ENCODE data around the gene CCNI. TPM values are rescaled to one million over a fixed set of nuclear protein-coding genes. Genes with fewer than 3 reads are reported as not detected.
A peak's percentile ranks its signal among the peaks of the same experiment; 100 is the strongest.
"Not testable (repeated sequence)": the region's sequence is repeated elsewhere in the genome, so short reads cannot be mapped to it uniquely, and the experiment has no call there.

Gene CCNI
- total RNA-seq, 3 donors from 2014 or later, result 108 to 123 (median 114) TPM

DNA sequence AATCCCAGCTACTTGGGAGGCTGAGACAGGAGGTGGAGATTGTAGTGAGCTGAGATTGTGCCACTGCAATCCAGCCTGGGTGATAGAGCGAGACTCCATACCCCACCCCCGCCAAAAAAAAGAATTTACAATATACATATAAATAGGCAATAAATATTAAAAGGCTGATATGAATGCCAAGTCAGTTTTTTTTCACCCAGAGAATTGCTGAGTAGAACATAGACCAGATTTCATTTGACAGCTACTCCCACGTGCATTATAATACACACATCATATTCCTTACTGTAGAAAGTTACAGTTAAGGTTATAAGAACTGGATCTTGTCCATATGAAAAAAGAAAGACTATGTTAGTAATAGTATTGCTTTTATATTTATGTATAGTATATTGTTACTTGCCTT, 18.7 kb upstream of the CCNI start:
- H3K4me1 Mint-ChIP-seq (ENCODE audit: low read depth), result peaks cover 10% of the 10 kb centered on the region
- H3K27me3 Mint-ChIP-seq (ENCODE audit: low read depth), result no peaks in the 10 kb centered on the region
- no peak overlapping the region for H3K4me3 Mint-ChIP-seq
- ATAC-seq, result no peak
- no peaks in the 10 kb centered on the region for H3K9me3 Mint-ChIP-seq
- DNase-seq, result no peak
- H3K36me3 Mint-ChIP-seq (ENCODE audit: insufficient read depth), result no peaks in the 10 kb centered on the region

DNA sequence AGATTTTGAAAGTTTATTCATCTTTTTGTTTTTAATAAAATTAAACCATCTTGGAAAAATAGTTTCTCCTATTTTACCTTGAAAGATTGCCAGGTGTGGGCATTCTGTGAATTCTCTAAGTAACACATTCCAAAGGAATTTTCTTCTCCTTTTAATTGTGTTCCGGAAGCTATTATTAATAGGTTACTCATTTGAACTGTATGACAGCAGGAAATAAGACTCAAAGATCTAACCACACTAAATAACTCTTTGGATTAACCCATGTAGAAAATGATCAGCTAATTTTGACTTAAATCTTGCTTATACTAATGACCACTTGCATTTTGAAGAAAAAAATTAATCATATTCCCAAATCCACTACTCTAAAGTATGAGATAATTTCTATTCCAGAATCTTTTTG, 17.6 kb upstream of the CCNI start:
- Mint-ChIP-seq H3K27me3 (ENCODE audit: low read depth) (no peaks in the 10 kb centered on the region), H3K36me3 (ENCODE audit: insufficient read depth) (no peaks in the 10 kb centered on the region), H3K4me3 (no peak overlapping the region), H3K4me1 (ENCODE audit: low read depth) (peaks cover 10% of the 10 kb centered on the region), H3K9me3 (no peaks in the 10 kb centered on the region)
- no peak for ATAC-seq
- DNase-seq, result no peak

- ATAC-seq (no peak), DNase-seq (no peak)
- peaks cover 10% of the 10 kb centered on the region for H3K4me1 Mint-ChIP-seq (ENCODE audit: low read depth)
- H3K9me3 Mint-ChIP-seq, result no peaks in the 10 kb centered on the region
- no peak overlapping the region for H3K4me3 Mint-ChIP-seq
- no peaks in the 10 kb centered on the region for H3K36me3 Mint-ChIP-seq (ENCODE audit: insufficient read depth)
- no peaks in the 10 kb centered on the region for H3K27me3 Mint-ChIP-seq (ENCODE audit: low read depth)
Observed at GRCh38 chr4:77092975-77093374, 17.2 kb upstream of the CCNI start.

GRCh38 chr4:77089866-77090265, 14.1 kb upstream of the CCNI start:
- Mint-ChIP-seq H3K27me3 (ENCODE audit: low read depth) (no peaks in the 10 kb centered on the region), H3K9me3 (no peaks in the 10 kb centered on the region), H3K4me3 (no peak overlapping the region), H3K36me3 (ENCODE audit: insufficient read depth) (no peaks in the 10 kb centered on the region), H3K4me1 (ENCODE audit: low read depth) (peaks cover 5% of the 10 kb centered on the region)
- ATAC-seq (no peak), DNase-seq (no peak)

- not testable (repeated sequence) for H3K36me3 Mint-ChIP-seq (ENCODE audit: insufficient read depth); DNase-seq; H3K27me3 Mint-ChIP-seq (ENCODE audit: low read depth); H3K4me1 Mint-ChIP-seq (ENCODE audit: low read depth); ATAC-seq; H3K9me3 Mint-ChIP-seq; H3K4me3 Mint-ChIP-seq
Observed at GRCh38 chr4:77087027-77087426, 11.2 kb upstream of the CCNI start.

DNA sequence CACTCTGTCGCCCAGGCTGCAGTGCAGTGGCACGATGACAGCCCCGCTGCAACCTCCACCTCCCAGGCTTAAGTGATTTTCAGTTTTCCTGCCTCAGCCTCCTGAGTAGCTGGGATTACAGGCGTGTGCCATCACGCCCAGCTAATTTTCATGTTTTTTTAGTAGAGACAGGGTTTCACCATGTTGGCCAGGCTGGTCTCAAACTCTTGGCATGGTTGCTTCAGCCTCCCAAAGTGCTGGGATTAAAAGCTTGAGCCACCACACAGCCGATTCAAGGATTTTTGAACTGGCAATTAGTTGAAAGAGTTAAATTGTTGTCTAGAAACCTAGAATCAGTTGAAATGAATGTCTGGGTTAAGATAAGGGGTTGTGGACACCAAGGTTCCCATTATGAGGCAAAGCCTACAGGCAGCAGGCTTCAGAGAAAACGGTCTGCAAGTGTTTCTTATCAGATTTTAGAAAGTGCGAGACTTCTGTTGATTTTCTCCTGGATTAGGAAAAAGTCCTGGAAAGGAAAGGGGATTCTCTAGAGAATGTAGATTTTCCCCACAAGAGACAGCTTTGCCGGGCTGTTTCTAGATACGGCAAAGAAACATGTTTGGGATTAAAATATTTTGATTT, 8.3 kb upstream of the CCNI start:
- H3K4me3 Mint-ChIP-seq, result no peak overlapping the region
- ATAC-seq, result no peak
- no peak for DNase-seq
- no peaks in the 10 kb centered on the region for H3K9me3 Mint-ChIP-seq
- peaks cover 12% of the 10 kb centered on the region for H3K4me1 Mint-ChIP-seq (ENCODE audit: low read depth)
- no peaks in the 10 kb centered on the region for H3K27me3 Mint-ChIP-seq (ENCODE audit: low read depth)
- peaks cover 1% of the 10 kb centered on the region for H3K36me3 Mint-ChIP-seq (ENCODE audit: insufficient read depth)

GRCh38 chr4:77082886-77083608, 7.3 kb upstream of the CCNI start:
- Mint-ChIP-seq H3K36me3 (ENCODE audit: insufficient read depth) (peaks cover 1% of the 10 kb centered on the region), H3K27me3 (ENCODE audit: low read depth) (no peaks in the 10 kb centered on the region), H3K4me3 (no peak overlapping the region), H3K9me3 (no peaks in the 10 kb centered on the region), H3K4me1 (ENCODE audit: low read depth) (peaks cover 15% of the 10 kb centered on the region)
- DNase-seq (no peak), ATAC-seq (no peak)

DNA sequence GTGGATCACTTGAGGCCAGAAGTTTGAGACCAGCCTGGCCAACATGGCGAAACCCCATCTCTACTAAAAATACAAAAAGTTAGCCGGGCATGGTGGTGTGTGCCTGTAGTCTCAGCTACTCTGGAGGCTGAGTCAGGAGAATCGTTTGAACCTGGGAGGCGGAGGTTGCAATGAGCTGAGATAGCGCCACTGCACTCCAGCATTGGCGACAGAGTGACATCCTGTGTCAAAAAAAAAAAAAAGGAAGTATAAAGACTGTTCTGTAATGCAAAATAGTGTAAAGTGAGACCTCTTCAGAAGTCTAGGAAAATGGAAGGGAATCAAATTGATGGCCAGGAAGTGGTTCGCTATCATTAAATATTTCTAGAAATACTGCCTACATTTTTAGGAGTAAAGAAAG, 5.0 kb upstream of the CCNI start:
- not testable (repeated sequence) for ATAC-seq; H3K27me3 Mint-ChIP-seq (ENCODE audit: low read depth); H3K4me3 Mint-ChIP-seq; H3K36me3 Mint-ChIP-seq (ENCODE audit: insufficient read depth); H3K9me3 Mint-ChIP-seq
- H3K4me1 Mint-ChIP-seq (ENCODE audit: low read depth), result peaks cover 28% of the 10 kb centered on the region
- DNase-seq, result peak; percentile 9

- ATAC-seq (no peak), DNase-seq (no peak)
- no peaks in the 10 kb centered on the region for H3K27me3 Mint-ChIP-seq (ENCODE audit: low read depth)
- H3K4me1 Mint-ChIP-seq (ENCODE audit: low read depth), result peaks cover 28% of the 10 kb centered on the region
- no peaks in the 10 kb centered on the region for H3K36me3 Mint-ChIP-seq (ENCODE audit: insufficient read depth)
- H3K4me3 Mint-ChIP-seq, result peak overlapping the region; percentile 19
- no peaks in the 10 kb centered on the region for H3K9me3 Mint-ChIP-seq
Observed at GRCh38 chr4:77079281-77079680, 3.5 kb upstream of the CCNI start.

DNA sequence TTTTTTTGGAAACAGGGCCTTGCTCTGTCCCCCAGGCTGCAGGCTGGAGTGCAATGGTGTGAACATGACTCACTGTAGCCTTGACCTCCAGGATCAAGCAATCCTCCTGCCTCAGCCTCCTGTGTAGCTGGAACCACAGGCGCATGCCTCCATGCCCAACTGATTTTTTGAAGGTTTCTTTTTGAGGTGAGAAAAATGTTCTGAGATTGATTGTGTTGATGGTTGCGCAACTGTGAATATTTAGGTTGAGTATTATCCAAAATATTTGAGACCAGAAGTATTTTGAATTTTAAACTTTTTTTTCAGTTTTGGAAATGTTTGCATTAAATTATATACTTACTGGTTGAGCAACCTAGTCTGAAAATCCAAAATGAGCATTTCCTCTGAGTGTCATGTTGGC, 2.6 kb upstream of the CCNI start:
- DNase-seq, result no peak
- no peaks in the 10 kb centered on the region for H3K27me3 Mint-ChIP-seq (ENCODE audit: low read depth)
- no peak overlapping the region for H3K4me3 Mint-ChIP-seq
- no peaks in the 10 kb centered on the region for H3K9me3 Mint-ChIP-seq
- peaks cover 28% of the 10 kb centered on the region for H3K4me1 Mint-ChIP-seq (ENCODE audit: low read depth)
- ATAC-seq, result no peak
- no peaks in the 10 kb centered on the region for H3K36me3 Mint-ChIP-seq (ENCODE audit: insufficient read depth)

- no peaks in the 10 kb centered on the region for H3K9me3 Mint-ChIP-seq
- no peak overlapping the region for H3K4me3 Mint-ChIP-seq
- peaks cover 32% of the 10 kb centered on the region for H3K4me1 Mint-ChIP-seq (ENCODE audit: low read depth)
- H3K27me3 Mint-ChIP-seq (ENCODE audit: low read depth), result no peaks in the 10 kb centered on the region
- DNase-seq (no peak), ATAC-seq (no peak)
- H3K36me3 Mint-ChIP-seq (ENCODE audit: insufficient read depth), result no peaks in the 10 kb centered on the region
Observed at GRCh38 chr4:77076889-77077635, 1.3 kb upstream of the CCNI start.

DNA sequence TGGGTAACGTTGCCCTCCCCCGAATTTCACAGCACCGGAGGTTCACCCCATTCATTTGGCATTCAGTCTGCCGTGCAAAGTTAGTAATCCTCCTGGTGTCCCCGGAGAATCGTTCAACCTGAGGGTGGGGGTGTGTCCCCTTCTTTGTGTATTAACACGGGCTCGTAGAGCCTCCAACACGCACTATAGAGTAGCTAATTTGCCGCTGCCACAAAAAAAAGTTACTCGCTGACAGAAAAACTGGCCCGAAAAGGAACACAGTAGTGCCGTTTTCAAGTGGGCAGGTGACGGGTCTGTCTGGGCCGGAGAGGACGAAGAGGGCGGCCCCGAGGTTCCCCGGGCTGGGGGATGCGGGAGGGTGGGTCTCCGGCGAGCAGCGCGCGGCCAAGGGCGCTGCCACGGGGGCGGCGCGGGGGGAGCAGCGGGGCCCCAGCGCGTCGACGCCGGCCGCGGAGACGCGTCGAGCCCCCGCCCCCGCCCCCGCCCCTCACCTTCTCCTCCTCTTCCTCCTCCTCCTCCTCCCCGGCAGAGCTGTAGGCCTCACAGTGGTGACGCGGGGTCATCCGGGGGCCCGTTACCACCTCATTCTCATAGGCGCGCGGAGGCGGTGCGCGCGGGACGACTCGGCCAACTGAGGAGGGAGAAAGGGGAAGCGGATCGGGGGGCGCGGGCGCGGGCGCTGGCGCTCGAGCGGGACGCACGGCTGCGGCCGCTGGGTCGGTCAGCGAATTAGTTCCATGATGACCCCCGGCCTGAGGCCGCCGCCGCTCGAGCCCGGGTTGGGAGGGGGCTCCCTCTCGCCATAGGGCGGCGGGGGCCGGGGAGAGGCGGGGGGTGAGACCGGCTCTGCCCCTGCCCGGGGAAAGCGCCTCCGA, 571 bp downstream of the CCNI start:
- ATAC-seq, result peak; percentile 65 to 66
- H3K4me3 Mint-ChIP-seq, result no peak overlapping the region

GRCh38 chr4:77074381-77074831, 1.4 kb downstream of the CCNI start:
- Mint-ChIP-seq H3K27me3 (ENCODE audit: low read depth) (no peaks in the 10 kb centered on the region), H3K4me1 (ENCODE audit: low read depth) (peaks cover 46% of the 10 kb centered on the region)
- DNase-seq, result no peak

More for the DNA sequence above, 571 bp downstream of the CCNI start:
- peak; percentile 74 for DNase-seq
- Mint-ChIP-seq H3K36me3 (ENCODE audit: insufficient read depth) (peaks cover 3% of the 10 kb centered on the region), H3K4me1 (ENCODE audit: low read depth) (peaks cover 39% of the 10 kb centered on the region), H3K9me3 (no peaks in the 10 kb centered on the region), H3K27me3 (ENCODE audit: low read depth) (no peaks in the 10 kb centered on the region)

GRCh38 chr4:77073981-77074380, 1.8 kb downstream of the CCNI start:
- no peak for DNase-seq
- no peak overlapping the region for H3K4me3 Mint-ChIP-seq

More at GRCh38 chr4:77074381-77074831, 1.4 kb downstream of the CCNI start:
- ATAC-seq, result no peak
- Mint-ChIP-seq H3K36me3 (ENCODE audit: insufficient read depth) (peaks cover 7% of the 10 kb centered on the region), H3K9me3 (no peaks in the 10 kb centered on the region), H3K4me3 (no peak overlapping the region)

More at GRCh38 chr4:77073981-77074380, 1.8 kb downstream of the CCNI start:
- Mint-ChIP-seq H3K27me3 (ENCODE audit: low read depth) (no peaks in the 10 kb centered on the region), H3K9me3 (no peaks in the 10 kb centered on the region), H3K36me3 (ENCODE audit: insufficient read depth) (peaks cover 7% of the 10 kb centered on the region), H3K4me1 (ENCODE audit: low read depth) (peaks cover 48% of the 10 kb centered on the region)
- ATAC-seq, result no peak

All from activated T-cell treated with anti-CD3 and anti-CD28 coated beads, Interleukin-2, amount 50 U/mL, for 4 hours (primary cell).